PC-3 (cell line): ENCODE results near the gene CD22.

Experiments used
- EZH2 ChIP-seq: fragments of 300-600 bp; sonication (generic); IDR thresholded peaks from one replicate; pipeline ENCODE4 v1.6.1; 2017; ENCODE audit warnings: antibody characterized with exemption, mild to moderate bottlenecking, low read length; ENCODE audit not compliant: unreplicated experiment
- TF ChIP-seq, protein P1 (sequence below): fragments of 300-600 bp; sonication (generic); conservative IDR thresholded peaks from 2 replicates; pipeline ENCODE4 v1.5.1; 2017; ENCODE audit warnings: antibody characterized with exemption, low read depth, mild to moderate bottlenecking, low read length

- TF ChIP-seq, protein P1, sequence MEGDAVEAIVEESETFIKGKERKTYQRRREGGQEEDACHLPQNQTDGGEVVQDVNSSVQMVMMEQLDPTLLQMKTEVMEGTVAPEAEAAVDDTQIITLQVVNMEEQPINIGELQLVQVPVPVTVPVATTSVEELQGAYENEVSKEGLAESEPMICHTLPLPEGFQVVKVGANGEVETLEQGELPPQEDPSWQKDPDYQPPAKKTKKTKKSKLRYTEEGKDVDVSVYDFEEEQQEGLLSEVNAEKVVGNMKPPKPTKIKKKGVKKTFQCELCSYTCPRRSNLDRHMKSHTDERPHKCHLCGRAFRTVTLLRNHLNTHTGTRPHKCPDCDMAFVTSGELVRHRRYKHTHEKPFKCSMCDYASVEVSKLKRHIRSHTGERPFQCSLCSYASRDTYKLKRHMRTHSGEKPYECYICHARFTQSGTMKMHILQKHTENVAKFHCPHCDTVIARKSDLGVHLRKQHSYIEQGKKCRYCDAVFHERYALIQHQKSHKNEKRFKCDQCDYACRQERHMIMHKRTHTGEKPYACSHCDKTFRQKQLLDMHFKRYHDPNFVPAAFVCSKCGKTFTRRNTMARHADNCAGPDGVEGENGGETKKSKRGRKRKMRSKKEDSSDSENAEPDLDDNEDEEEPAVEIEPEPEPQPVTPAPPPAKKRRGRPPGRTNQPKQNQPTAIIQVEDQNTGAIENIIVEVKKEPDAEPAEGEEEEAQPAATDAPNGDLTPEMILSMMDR = no peak
- no peak for TF ChIP-seq EZH2
Measured at GRCh38 chr19:35392742-35393715, 64.0 kb downstream of the CD22 start.
